GM20000 (cell line): ENCODE data around the gene SLX4IP.

Experiments
- DNase-seq: peaks from one replicate; pipeline ENCODE4 v3.0.0; 2012; ENCODE audit warnings: low spot score
- CTCF ChIP-seq: IDR thresholded peaks from 2 replicates; pipeline ENCODE4 v1.5.1; 2012; ENCODE audit warnings: mild to moderate bottlenecking, control low read depth; ENCODE audit errors: extremely low read depth, missing control alignments

SLX4IP gene

GRCh38 chr20:10625641-10626040 lies 190.5 kb downstream of the SLX4IP start:
- TF ChIP-seq CTCF, result no peak
- DNase-seq, result no peak

GRCh38 chr20:10626896-10627295 lies 191.8 kb downstream of the SLX4IP start:
- no peak for DNase-seq
- TF ChIP-seq CTCF, result no peak

GRCh38 chr20:10629946-10630650 lies 195.0 kb downstream of the SLX4IP start:
- DNase-seq, result no peak
- TF ChIP-seq CTCF, result no peak

GRCh38 chr20:10631126-10631525 lies 196.0 kb downstream of the SLX4IP start:
- no peak for TF ChIP-seq CTCF

GRCh38 chr20:10632721-10633509 lies 197.8 kb downstream of the SLX4IP start:
- DNase-seq, result no peak
- TF ChIP-seq CTCF, result no peak

More at GRCh38 chr20:10631126-10631525, 196.0 kb downstream of the SLX4IP start:
- no peak for DNase-seq

- no peak for DNase-seq
Observed at GRCh38 chr20:10633718-10634117, 198.6 kb downstream of the SLX4IP start.

More at GRCh38 chr20:10633718-10634117, 198.6 kb downstream of the SLX4IP start:
- no peak for TF ChIP-seq CTCF
